ENCODE results near the gene SP2. TPM values are rescaled to one million over a fixed set of nuclear protein-coding genes. Genes with fewer than 3 reads are reported as not detected.
A peak's percentile ranks its signal among the peaks of the same experiment; 100 is the strongest.

The SP2 gene
- total and polyA plus RNA-seq, 2 of the 13 experiments (the other 11 are each of a cell fraction or from before 2014, with no cell fraction given), result 1.4 to 4.8 TPM

- TF ChIP-seq YY1 (IDR thresholded peaks at IDR 0.05; ENCODE audit: insufficient read depth, insufficient replicate concordance, low read depth, low read length) (peak; percentile 45), USF2 (IDR thresholded peaks at IDR 0.05; ENCODE audit: low read depth, low read length) (no peak), USF2 (CRISPR knock-in tag; IDR thresholded peaks at IDR 0.05; ENCODE audit: borderline replicate concordance) (peak; percentile 38; the same call in 1 of the 2 replicates), MAFG (CRISPR knock-in tag; IDR thresholded peaks at IDR 0.05) (peak; percentile 24; the same call in 1 of the 2 replicates), MXD3 (CRISPR knock-in tag; IDR thresholded peaks at IDR 0.05) (peak; percentile 96), BCL3 (CRISPR knock-in tag; IDR thresholded peaks at IDR 0.05) (peak; percentile 96), HOXA3 (CRISPR knock-in tag; IDR thresholded peaks at IDR 0.05) (peak; percentile 64; the same call in 1 of the 2 replicates), ZMYM4 (CRISPR knock-in tag; IDR thresholded peaks at IDR 0.05) (peak; percentile 97), ZNF343 (CRISPR knock-in tag; IDR thresholded peaks at IDR 0.05) (peak; percentile 36; the same call in 1 of the 2 replicates), CENPT (CRISPR knock-in tag; IDR thresholded peaks at IDR 0.05; ENCODE audit: low read depth) (peak; percentile 99), FOXC1 (CRISPR knock-in tag; IDR thresholded peaks at IDR 0.05; ENCODE audit: borderline replicate concordance) (peak; percentile 93), ZNF160 (CRISPR knock-in tag; IDR thresholded peaks at IDR 0.05) (peak; percentile 65), ARHGAP35 (CRISPR knock-in tag; IDR thresholded peaks at IDR 0.05; ENCODE audit: borderline replicate concordance) (peak; percentile 96), KMT2B (CRISPR knock-in tag; IDR thresholded peaks at IDR 0.05) (peak; percentile 81), SKI (IDR thresholded peaks at IDR 0.05; ENCODE audit: partially characterized antibody) (peak; percentile 86), PLRG1 (conservative IDR thresholded peaks at IDR 0.05) (no peak), FOXO1 (CRISPR knock-in tag; IDR thresholded peaks at IDR 0.05) (peak; percentile 70), CBX5 (CRISPR knock-in tag; IDR thresholded peaks at IDR 0.05; ENCODE audit: borderline replicate concordance) (peak; percentile 45; the same call in 1 of the 2 replicates), ZNF614 (CRISPR knock-in tag; IDR thresholded peaks at IDR 0.05; ENCODE audit: borderline replicate concordance) (peak; percentile 62), HCFC1 (IDR thresholded peaks at IDR 0.05; ENCODE audit: low read depth, low read length) (peak; percentile 27; the same call in 1 of the 2 replicates), STAG1 (CRISPR knock-in tag; IDR thresholded peaks at IDR 0.05) (peak; percentile 95), CCAR2 (optimal IDR thresholded peaks at IDR 0.05; ENCODE audit: low read depth, low read length) (peak; percentile 64)
- TF ChIP-seq, protein P1, sequence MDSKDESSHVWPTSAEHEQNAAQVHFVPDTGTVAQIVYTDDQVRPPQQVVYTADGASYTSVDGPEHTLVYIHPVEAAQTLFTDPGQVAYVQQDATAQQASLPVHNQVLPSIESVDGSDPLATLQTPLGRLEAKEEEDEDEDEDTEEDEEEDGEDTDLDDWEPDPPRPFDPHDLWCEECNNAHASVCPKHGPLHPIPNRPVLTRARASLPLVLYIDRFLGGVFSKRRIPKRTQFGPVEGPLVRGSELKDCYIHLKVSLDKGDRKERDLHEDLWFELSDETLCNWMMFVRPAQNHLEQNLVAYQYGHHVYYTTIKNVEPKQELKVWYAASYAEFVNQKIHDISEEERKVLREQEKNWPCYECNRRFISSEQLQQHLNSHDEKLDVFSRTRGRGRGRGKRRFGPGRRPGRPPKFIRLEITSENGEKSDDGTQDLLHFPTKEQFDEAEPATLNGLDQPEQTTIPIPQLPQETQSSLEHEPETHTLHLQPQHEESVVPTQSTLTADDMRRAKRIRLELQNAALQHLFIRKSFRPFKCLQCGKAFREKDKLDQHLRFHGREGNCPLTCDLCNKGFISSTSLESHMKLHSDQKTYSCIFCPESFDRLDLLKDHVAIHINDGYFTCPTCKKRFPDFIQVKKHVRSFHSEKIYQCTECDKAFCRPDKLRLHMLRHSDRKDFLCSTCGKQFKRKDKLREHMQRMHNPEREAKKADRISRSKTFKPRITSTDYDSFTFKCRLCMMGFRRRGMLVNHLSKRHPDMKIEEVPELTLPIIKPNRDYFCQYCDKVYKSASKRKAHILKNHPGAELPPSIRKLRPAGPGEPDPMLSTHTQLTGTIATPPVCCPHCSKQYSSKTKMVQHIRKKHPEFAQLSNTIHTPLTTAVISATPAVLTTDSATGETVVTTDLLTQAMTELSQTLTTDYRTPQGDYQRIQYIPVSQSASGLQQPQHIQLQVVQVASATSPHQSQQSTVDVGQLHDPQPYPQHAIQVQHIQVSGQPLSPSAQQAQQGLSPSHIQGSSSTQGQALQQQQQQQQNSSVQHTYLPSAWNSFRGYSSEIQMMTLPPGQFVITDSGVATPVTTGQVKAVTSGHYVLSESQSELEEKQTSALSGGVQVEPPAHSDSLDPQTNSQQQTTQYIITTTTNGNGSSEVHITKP (CRISPR knock-in tag; IDR thresholded peaks at IDR 0.05; ENCODE audit: low read depth), result peak; percentile 22; the same call in 1 of the 2 replicates
Measured at GRCh38 chr17:47970725-47971499, 74.9 kb downstream of the SP2 start, which contains the start of gene CDK5RAP3 (continued).

All from HepG2 (cell line).